SK-N-SH (cell line): ENCODE measurements around the gene APOF.

Experiments
- CHD2 ChIP-seq: fragments of 150-350 bp; IDR thresholded peaks from 2 replicates; pipeline ENCODE4 v1.6.1; 2018; ENCODE audit warnings: low read length; ENCODE audit not compliant: partially characterized antibody
- FOXM1 ChIP-seq: IDR thresholded peaks from 2 replicates; pipeline ENCODE4 v1.4.0; 2012; ENCODE audit warnings: low read depth, mild to moderate bottlenecking
- JUND ChIP-seq: IDR thresholded peaks from 2 replicates; pipeline ENCODE4 v1.4.0; 2012
- NRF1 ChIP-seq: IDR thresholded peaks from 2 replicates; pipeline ENCODE4 v1.6.1; 2012; ENCODE audit warnings: low read depth, mild to moderate bottlenecking, low read length
- RAD21 ChIP-seq: IDR thresholded peaks from 2 replicates; pipeline ENCODE4 v1.6.1; 2012; ENCODE audit warnings: mild to moderate bottlenecking, low read length
- YY1 ChIP-seq: IDR thresholded peaks from 2 replicates; pipeline ENCODE4 v1.4.0; 2012; ENCODE audit warnings: low read depth, mild to moderate bottlenecking
- TF ChIP-seq, protein P1 (sequence below): fragments of 200-600 bp; sonication (generic); IDR thresholded peaks from 2 replicates; pipeline ENCODE4 v1.6.1; 2017; ENCODE audit warnings: antibody characterized with exemption, mild to moderate bottlenecking, moderate library complexity
- TF ChIP-seq, protein P2 (sequence below): IDR thresholded peaks from 2 replicates; pipeline ENCODE4 v1.4.0; 2012; ENCODE audit warnings: low read depth, borderline replicate concordance
- TF ChIP-seq, protein P3 (sequence below): fragments of 150-350 bp; IDR thresholded peaks from 2 replicates; pipeline ENCODE4 v1.6.1; 2016; ENCODE audit warnings: mild to moderate bottlenecking, low read depth, low read length
- TF ChIP-seq, protein P4 (sequence below): IDR thresholded peaks from 2 replicates; pipeline ENCODE4 v1.6.1; 2012; ENCODE audit warnings: mild to moderate bottlenecking, low read depth, low read length, moderate library complexity

DNA sequence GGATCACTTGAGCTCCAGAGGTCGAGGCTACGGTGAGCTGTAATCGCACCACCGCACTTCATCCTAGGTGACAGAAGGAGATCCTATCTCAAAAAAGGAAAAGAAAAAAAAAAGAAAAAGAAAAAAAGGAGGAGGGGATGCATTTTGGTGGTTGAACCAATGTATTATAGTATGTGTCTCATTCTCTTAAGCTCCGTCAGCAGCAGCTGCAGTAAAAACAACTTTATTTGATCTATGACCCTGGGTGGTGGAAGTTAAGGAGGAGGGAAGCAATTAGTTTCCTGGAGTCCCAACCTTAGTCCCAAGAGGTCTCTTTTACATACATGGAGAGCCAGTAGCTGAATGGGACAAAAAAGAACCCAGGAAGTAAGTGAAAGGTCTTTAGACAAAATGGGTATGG, 26.8 kb upstream of the APOF start:
- TF ChIP-seq, protein P1, sequence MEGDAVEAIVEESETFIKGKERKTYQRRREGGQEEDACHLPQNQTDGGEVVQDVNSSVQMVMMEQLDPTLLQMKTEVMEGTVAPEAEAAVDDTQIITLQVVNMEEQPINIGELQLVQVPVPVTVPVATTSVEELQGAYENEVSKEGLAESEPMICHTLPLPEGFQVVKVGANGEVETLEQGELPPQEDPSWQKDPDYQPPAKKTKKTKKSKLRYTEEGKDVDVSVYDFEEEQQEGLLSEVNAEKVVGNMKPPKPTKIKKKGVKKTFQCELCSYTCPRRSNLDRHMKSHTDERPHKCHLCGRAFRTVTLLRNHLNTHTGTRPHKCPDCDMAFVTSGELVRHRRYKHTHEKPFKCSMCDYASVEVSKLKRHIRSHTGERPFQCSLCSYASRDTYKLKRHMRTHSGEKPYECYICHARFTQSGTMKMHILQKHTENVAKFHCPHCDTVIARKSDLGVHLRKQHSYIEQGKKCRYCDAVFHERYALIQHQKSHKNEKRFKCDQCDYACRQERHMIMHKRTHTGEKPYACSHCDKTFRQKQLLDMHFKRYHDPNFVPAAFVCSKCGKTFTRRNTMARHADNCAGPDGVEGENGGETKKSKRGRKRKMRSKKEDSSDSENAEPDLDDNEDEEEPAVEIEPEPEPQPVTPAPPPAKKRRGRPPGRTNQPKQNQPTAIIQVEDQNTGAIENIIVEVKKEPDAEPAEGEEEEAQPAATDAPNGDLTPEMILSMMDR = no peak
- TF ChIP-seq NRF1 = no peak
- TF ChIP-seq JUND = no peak
- TF ChIP-seq RAD21 = no peak
- no peak for TF ChIP-seq FOXM1
- TF ChIP-seq YY1 = no peak
- no peak for TF ChIP-seq CHD2
- TF ChIP-seq, protein P2, sequence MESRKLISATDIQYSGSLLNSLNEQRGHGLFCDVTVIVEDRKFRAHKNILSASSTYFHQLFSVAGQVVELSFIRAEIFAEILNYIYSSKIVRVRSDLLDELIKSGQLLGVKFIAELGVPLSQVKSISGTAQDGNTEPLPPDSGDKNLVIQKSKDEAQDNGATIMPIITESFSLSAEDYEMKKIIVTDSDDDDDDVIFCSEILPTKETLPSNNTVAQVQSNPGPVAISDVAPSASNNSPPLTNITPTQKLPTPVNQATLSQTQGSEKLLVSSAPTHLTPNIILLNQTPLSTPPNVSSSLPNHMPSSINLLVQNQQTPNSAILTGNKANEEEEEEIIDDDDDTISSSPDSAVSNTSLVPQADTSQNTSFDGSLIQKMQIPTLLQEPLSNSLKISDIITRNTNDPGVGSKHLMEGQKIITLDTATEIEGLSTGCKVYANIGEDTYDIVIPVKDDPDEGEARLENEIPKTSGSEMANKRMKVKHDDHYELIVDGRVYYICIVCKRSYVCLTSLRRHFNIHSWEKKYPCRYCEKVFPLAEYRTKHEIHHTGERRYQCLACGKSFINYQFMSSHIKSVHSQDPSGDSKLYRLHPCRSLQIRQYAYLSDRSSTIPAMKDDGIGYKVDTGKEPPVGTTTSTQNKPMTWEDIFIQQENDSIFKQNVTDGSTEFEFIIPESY = no peak
- TF ChIP-seq, protein P3, sequence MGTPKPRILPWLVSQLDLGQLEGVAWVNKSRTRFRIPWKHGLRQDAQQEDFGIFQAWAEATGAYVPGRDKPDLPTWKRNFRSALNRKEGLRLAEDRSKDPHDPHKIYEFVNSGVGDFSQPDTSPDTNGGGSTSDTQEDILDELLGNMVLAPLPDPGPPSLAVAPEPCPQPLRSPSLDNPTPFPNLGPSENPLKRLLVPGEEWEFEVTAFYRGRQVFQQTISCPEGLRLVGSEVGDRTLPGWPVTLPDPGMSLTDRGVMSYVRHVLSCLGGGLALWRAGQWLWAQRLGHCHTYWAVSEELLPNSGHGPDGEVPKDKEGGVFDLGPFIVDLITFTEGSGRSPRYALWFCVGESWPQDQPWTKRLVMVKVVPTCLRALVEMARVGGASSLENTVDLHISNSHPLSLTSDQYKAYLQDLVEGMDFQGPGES = no peak
- TF ChIP-seq, protein P4, sequence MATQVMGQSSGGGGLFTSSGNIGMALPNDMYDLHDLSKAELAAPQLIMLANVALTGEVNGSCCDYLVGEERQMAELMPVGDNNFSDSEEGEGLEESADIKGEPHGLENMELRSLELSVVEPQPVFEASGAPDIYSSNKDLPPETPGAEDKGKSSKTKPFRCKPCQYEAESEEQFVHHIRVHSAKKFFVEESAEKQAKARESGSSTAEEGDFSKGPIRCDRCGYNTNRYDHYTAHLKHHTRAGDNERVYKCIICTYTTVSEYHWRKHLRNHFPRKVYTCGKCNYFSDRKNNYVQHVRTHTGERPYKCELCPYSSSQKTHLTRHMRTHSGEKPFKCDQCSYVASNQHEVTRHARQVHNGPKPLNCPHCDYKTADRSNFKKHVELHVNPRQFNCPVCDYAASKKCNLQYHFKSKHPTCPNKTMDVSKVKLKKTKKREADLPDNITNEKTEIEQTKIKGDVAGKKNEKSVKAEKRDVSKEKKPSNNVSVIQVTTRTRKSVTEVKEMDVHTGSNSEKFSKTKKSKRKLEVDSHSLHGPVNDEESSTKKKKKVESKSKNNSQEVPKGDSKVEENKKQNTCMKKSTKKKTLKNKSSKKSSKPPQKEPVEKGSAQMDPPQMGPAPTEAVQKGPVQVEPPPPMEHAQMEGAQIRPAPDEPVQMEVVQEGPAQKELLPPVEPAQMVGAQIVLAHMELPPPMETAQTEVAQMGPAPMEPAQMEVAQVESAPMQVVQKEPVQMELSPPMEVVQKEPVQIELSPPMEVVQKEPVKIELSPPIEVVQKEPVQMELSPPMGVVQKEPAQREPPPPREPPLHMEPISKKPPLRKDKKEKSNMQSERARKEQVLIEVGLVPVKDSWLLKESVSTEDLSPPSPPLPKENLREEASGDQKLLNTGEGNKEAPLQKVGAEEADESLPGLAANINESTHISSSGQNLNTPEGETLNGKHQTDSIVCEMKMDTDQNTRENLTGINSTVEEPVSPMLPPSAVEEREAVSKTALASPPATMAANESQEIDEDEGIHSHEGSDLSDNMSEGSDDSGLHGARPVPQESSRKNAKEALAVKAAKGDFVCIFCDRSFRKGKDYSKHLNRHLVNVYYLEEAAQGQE = no peak
